GM23248 (cell line): ENCODE results near the gene IQSEC3.

Experiments used
- EZH2 ChIP-seq: fragments of 200-600 bp; sonication (generic); IDR thresholded peaks from 2 replicates; pipeline ENCODE4 v1.6.1; 2018; ENCODE audit warnings: antibody characterized with exemption, mild to moderate bottlenecking; ENCODE audit not compliant: insufficient read depth, poor library complexity, severe bottlenecking
- EZH2phosphoT487 ChIP-seq: fragments of 200-600 bp; sonication (generic); IDR thresholded peaks from 2 replicates; pipeline ENCODE4 v1.6.1; 2018; ENCODE audit warnings: antibody characterized with exemption, moderate library complexity, mild to moderate bottlenecking, low read depth; ENCODE audit not compliant: insufficient read depth

GRCh38 chr12:174596-174995 lies 108.0 kb downstream of the IQSEC3 start:
- TF ChIP-seq EZH2phosphoT487: no peak
- no peak for TF ChIP-seq EZH2
